DOHH2 (cell line): ENCODE measurements around the gene TRAT1.

Experiments
- CTCF ChIP-seq: fragments of 200-600 bp; sonication (generic); IDR thresholded peaks from one replicate; pipeline ENCODE4 v1.5.1; 2014; ENCODE audit warnings: antibody characterized with exemption, mild to moderate bottlenecking, low read depth, low read length; ENCODE audit not compliant: poor library complexity, severe bottlenecking
- EZH2phosphoT487 ChIP-seq: fragments of 200-600 bp; sonication (generic); IDR thresholded peaks from 2 replicates; pipeline ENCODE4 v1.6.1; 2017; ENCODE audit warnings: borderline replicate concordance, mild to moderate bottlenecking, antibody characterized with exemption, low read length, moderate library complexity, mixed read lengths

DNA sequence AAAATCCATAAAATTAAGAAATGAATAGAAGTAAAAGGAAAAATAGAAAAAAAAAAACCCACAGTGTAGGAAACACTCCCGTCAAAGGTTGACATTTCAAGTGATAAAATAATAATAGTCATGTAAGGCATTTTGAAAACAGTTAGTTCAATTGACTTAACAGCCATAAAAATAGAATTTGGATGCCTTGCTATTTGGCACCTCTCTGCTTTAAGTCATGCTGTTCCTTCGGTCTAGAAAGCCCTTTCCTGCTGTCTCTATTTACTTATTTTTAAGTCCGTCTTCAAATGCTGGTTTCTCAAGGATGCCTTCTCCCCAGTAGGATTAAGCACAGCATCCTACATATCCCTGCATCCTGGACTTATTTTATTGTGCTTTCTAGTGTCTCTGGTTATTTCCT, 43.1 kb upstream of the TRAT1 start:
- no peak for TF ChIP-seq CTCF
- no peak for TF ChIP-seq EZH2phosphoT487
